ENCODE results near the gene IP6K2. TPM values are rescaled to one million over a fixed set of nuclear protein-coding genes. Genes with fewer than 3 reads are reported as not detected.
"Not testable (repeated sequence)": the region's sequence is repeated elsewhere in the genome, so short reads cannot be mapped to it uniquely, and the experiment has no call there.

IP6K2 gene
- polyA plus RNA-seq, 5 donors, result 204 to 224 (median 221) TPM

DNA sequence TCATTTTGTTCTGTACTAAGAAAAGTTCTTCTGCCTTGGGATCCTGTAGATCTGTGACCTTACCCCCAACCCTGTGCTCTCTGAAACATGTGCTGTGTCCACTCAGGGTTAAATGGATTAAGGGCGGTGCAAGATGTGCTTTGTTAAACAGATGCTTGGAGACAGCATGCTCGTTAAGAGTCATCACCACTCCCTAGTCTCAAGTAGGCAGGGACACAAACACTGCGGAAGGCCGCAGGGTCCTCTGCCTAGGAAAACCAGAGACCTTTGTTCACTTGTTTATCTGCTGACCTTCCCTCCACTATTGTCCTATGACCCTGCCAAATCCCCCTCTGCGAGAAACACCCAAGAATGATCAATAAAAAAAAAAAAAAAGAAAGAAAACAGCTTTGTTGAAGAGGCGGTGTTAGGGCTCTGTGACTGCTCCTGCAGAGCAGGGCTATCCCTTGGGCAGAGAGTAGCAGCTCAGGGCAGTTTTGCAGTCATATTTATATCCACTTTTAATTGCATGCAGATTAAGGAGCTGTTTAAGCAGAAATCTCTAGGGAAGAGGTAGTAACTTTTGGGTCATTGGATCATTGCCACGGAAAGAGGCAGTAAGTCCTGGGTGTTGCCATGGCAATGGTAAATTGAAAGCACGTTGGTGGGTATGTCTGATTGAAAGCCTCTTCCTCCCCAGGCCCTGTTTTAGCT lies 18.2 kb upstream of the IP6K2 start:
- DNase-seq, result not testable (repeated sequence)

DNA sequence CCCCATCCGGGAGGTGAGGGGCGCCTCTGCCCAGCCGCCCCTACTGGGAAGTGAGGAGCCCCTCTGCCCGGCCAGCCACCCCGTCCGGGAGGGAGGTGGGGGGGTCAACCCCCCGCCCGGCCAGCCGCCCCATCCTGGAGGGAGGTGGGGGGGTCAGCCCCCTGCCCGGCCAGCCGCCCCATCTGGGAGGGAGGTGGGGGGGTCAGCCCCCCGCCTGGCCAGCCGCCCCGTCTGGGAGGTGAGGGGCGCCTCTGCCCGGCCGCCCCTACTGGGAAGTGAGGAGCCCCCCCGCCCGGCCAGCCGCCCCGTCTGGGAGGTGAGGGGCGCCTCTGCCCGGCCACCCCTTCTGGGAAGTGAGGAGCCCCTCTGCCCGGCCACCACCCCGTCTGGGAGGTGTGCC lies 17.5 kb upstream of the IP6K2 start:
- not testable (repeated sequence) for DNase-seq

DNA sequence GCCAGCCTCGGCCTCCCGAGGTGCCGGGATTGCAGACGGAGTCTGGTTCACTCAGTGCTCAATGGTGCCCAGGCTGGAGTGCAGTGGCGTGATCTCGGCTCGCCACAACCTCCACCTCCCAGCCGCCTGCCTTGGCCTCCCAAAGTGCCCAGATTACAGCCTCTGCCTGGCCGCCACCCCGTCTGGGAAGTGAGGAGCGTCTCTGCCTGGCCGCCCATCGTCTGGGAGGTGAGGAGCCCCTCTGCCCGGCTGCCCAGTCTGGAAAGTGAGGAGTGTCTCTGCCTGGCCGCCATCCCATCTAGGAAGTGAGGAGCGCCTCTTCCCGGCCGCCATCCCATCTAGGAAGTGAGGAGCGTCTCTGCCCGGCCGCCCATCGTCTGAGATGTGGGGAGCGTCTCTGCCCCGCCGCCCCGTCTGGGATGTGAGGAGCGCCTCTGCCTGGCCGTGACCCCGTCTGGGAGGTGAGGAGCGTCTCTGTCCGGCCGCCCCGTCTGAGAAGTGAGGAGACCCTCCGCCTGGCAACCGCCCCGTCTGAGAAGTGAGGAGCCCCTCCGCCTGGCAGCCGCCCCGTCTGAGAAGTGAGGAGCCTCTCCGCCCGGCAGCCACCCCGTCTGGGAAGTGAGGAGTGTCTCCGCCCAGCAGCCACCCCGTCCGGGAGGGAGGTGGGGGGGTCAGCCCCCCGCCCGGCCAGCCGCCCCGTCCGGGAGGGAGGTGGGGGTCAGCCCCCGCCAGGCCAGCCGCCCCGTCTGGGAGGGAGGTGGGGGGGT lies 16.9 kb upstream of the IP6K2 start:
- DNase-seq, result not testable (repeated sequence)

DNA sequence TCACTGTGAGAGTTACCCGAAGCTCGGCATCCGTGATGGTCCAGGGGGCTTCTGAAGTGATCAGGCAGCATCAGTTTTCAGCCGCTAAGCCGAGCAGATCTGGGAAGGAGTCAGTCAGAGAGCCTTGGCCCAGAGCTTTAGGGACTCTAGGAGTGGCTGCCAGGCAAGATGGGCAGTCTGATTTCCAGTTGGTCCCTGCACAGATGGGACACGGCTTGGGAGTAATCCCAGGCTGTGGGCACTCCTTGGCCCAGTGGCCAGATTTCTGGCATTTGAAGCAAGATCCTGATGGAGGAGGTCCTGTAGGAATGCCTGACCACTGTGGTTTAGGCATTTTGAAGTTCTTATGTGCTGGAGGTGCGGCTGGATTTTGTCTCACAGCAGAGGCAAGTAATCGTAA lies 10.5 kb upstream of the IP6K2 start:
- no peak for DNase-seq

DNA sequence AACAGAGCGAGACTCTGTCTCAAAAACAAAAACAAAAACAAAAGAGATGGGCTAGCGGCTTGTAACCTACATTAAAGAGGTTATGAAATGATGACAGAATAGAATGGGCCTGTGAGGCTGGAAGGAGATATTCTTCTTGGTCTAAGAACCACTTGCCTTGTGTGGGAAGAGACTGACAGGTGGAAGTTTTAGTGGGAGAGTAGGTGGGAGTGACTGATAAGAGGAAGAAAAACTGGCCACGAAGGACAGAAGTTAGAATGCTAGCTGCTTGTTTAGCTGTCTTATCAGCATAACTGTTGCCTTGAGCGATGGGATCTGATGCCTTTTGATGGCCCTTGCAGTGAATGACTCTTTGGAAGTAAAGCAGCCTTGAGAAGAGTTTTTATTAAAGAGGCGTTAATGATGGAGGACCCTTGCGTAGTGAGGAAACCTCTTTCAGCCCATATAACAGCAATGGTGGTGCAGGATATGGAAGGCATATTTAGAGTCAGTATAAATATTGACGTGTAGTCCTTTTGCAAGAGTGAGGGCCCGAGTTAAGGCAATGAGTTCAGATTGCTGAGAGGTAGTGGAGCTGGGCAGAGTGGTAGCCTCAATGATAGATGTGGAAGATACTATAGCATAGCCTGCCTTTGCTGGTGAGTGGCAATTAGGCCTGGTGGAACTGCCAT lies 8.3 kb upstream of the IP6K2 start:
- not testable (repeated sequence) for DNase-seq

DNA sequence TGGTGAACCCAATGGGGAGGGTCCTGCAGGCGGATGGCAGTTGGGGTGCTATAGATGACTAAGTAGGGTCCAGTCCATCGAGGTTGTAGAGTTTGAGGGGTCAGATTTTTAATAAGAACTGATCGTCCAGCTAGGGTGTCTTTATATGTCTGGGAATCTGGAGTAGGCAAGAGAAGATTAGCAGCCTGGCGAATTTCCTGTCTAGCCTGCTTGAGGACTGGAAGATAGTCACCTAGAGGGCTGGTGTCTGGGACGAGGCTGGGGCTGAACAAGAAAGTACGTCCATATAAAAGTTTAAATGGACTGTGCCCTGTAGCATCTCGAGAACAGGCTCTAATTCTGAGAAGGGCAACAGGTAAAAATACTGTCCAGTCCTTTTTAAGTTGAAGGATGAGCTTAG lies 6.7 kb upstream of the IP6K2 start:
- no peak for DNase-seq

DNA sequence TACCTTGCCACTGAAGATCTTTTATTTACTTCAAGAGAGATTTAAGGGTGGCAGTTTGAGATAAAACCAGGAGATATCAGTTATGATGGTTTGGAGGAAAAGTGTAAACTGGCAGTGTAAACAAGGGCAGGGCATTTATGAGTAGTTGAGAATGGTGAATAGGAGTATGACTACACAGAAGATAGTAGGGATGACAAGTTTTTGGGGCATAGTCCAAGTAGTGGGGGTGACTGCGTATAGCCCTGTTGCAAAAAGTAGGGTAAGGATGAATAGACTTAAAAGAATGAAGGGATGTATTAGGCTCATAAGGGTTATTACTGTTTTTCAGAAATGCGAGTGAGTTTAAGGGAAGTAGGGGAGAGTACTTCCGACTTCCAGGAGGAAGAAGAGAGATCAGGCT lies 6.3 kb upstream of the IP6K2 start:
- DNase-seq, result not testable (repeated sequence)

DNA sequence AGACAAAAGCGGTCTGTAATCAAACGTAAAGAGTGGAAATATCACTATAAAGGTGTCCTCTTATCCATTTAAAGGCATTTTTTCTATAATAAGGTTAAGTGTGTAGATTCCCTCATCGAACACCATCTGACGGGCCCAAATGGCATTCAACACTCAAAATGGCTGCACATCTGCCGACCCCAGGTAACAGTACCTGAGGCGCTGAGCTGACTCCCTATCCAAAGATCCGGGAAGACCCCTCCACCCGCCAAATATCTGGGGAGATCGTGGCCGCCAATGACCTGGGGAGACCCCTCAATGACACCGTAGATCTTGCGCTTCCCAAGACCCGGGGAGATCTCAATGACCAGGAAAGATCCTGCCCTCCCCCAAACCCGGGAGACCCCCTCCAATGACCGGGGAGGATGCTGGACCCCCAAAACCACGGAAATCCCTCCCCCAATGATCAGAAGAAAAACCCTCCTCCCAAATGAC lies 476 bp downstream of the IP6K2 start:
- DNase-seq, result peak; percentile 32 to 42

DNA sequence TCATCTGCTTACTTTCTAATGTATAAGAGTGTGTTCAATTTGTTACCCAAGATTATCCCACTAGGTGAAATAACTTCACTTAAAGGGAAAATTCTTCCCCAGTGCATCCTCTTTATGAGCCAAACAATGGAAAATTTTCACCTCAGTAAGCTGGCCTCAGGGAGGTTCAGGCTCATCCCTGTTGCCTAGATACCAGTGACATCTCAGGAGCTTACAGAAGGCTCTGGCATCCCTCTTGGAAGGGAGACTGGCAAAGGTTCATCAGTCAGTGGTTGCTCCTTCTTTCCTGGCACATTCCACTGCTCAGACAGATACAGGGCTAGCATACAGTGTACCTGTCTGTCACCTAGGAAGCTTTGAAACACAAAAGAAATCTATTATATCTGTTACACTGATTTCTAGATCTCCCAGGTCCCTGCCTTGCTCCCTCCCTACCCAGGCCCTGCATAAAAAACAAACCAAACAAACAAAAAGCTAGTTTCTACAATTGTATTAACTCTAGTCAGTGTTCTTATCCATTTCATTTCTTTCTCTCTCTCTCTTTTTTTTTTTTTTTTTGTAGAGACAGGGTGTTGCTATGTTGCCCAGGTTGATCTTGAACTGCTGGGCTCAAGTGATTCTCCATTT lies 1.7 kb downstream of the IP6K2 start:
- no peak for DNase-seq

DNA sequence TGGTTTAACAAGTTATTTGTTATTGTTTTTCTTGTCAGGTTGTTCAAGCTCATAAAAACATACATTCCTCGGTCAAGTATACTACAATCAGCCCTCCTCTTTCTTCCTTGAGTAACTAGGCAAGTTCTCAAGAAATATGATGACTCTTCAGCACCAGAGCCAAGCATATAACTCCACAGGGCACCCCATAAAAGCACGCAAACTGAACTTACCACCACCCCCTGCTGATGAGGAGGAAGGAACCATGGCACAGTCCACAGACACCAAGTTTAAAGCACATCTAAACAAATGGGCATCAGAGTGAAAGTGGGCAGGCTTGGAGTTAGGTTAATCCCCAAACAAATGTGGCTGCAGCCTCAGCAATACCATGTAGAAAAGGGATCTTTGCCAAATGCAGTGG lies 5.3 kb downstream of the IP6K2 start:
- no peak for DNase-seq

DNA sequence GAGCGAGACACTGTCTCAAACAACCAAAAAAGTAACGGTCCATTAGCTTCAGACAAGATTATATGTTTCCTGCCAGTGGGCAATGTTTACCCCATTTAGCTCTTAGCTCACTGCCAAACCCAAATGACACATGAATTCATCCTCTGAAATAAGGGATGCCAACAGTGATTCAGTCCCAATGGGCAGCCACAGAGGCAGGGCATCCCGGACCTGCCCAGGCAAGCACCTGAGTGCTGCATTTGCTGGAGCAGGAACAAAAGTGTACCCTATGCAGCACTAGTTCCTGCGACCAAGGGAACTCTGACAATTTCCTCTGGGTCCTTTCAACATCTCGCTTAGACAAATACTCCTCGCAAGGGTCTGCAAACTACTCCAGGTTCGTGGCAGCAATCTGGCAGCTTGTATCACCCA lies 8.0 kb downstream of the IP6K2 start:
- no peak for DNase-seq

DNA sequence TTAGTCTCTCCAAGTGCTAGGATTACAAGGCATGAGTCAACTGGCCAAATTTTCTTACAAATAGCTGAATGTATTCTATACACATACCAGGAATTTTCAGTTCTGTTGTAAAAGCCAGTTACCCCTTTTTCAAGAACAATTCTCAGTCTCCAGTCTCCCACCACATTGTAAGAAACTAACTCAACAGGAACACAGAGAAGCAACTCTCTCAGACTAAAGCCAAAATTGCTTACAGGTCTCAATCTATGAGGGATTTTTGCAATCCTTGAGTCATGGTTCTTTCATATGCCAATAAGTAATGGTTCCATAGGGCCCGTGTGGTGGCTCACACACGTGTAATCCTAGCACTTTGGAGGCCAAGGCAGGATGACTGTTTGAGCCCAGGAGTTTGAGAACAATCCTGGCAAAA lies 8.5 kb downstream of the IP6K2 start:
- no peak for DNase-seq

DNA sequence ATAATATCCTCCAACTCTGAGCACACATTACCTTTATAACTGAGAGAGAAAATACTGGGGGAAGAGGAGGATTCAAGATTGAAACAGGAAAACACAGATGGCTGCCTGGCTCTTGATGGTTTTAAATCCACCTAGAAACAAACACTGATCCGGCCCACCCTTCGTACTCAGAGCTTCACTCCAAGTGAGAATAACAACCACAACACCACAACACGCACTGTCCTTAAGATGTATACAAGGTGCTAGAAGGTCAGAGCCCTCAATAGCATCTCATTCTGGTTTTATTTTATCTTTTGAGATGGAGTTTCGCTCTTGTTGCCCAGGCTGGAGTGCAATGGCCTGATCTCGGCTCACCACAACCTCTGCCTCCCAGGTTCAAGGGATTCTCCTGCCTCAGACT lies 9.9 kb downstream of the IP6K2 start:
- no peak for DNase-seq

DNA sequence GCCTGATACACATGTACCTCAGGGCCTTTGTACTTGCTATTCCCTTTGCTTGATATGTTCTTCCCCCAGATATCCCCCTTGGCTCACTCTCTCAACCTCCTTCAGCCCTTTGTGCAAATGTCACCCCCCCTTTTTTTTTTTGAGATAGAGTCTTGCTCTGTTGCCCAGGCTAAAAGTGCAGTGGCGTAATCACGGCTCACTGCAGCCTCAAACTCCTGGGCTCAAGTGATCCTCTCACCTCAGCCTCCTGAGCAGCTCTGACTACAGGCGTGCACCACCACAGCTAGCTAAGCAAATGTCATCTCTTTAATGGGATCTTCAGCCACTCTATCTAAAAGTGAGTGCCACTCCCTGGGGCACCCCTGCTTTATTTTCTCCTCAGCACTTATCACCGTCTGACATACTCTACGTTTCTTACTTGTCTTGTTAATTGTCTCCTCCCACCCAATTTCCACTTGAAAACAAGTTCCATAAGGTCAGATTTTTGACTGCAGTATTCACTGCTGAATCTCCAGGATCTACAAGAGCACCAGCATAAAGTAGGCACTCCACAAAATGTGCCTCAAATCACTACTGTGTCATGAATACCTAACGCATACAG lies 14.6 kb downstream of the IP6K2 start:
- DNase-seq, result no peak

DNA sequence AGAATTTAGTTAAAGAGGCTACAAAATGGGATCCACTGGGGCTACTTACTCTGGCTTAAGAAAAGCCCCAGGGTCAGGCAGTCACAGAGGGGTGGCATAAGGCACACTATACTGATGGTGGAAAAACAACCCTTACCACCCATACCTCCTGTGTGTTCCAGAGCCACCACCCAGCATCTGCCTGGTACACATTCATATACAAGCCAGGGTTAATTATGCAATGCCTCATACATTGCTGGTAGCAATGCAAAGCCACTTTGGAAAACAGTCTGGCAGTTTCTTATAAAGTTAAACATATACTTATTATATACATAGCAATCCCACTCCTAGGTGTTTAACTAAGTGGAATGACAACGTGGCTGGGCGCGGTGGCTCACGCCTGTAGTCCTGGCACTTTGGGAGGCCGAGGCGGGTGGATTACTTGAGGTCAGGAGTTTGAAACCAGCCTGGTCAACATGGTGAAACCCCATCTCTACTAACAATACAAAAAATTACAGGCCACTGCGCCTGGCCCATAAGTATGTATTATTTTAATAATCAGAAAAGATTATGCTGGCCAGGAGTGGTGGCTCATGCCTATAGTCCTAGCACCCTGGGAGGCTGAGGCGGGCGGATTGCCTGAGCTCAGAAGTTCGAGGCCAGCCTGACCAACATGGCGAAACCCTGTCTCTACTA lies 16.2 kb downstream of the IP6K2 start:
- DNase-seq, result no peak

DNA sequence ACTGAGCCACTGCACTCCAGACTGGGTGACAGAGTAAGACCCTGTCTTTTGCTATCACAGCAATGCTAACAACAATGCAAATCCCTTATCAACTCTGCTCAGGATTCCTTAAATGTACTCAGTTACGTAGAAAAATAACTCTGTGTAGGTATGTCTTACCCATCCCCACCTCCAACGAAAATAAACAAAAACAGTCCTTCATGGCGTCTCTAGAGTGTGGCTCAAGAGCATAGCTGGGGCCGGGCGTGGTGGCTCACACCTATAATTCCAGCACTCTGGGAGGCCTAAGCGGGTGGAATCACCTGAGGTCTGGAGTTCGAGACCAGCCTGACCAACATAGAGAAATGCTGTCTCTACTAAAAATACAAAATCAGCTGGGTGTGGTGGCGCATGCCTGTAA lies 18.1 kb downstream of the IP6K2 start:
- no peak for DNase-seq

DNA sequence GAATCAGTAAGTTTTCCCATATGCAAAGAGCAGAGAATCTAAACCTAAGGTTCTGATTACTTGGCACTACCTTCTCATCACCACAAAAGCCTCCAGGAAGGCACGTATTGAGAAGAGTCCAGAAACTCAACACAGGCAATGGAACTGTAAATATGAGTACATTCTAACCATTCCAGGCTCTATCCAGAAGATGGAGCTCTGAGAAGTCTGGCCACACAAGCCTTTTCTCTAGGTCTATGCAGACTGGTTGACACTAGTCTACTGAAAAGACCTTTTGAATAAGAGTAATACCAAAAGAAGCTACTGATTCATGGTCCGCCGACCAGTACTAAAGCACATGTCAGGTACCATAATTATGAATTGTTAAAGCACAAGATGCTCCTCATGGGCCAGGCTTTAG lies 19.1 kb downstream of the IP6K2 start:
- no peak for DNase-seq

DNA sequence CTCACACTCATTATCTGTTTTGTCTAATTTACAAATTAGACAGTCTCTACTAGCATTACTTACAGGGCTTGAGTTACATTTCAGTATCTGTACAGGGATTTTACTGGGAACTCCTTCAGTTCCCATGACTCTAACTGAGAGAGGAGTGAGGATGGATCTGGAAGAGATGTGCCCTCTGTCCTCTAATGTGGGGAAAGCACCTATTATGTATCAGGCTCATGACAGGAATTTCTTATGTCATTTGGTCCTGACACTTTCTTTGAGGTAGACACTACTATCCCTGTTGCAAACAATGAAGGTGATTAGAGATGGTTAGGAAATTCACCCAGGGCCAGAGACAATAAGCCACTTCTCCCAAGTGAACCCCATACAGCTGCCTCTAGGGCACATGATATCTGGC lies 20.4 kb downstream of the IP6K2 start:
- DNase-seq, result no peak

DNA sequence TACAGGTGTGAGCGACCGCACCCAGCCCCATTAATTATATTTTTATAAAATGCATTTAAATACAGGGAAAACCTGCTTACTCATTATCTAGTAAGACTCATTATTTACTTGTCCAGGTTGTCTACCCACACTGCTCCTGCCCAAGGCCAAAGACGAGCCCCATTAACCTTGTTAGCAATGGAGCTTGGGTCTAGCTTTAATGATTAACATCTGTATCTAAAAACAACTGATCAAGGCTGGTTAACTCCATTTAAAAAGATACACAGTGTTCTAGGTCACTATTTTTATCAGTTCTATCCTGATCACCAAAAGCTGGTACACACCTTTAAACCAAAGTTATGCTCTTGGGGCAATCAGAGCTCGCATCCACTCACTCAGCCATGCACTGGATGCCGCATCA lies 20.9 kb downstream of the IP6K2 start:
- no peak for DNase-seq

DNA sequence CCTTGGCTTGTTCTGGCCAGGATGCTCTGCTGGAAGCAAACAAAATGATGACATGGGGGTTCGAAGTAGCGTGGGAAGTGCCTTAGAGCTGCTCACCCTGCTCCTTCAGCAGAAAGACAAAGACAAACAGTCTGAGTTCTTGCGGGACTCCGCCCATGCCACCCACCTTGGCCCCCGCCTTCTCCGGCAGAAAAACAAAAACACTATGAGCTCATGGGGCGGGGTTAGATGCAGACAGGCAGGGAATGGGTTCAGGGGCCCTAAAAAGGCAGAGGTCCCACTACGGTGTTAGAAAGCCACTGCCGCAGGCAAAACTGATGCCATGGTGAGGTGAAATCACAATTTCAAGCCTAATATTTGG lies 21.6 kb downstream of the IP6K2 start:
- DNase-seq, result no peak

DNA sequence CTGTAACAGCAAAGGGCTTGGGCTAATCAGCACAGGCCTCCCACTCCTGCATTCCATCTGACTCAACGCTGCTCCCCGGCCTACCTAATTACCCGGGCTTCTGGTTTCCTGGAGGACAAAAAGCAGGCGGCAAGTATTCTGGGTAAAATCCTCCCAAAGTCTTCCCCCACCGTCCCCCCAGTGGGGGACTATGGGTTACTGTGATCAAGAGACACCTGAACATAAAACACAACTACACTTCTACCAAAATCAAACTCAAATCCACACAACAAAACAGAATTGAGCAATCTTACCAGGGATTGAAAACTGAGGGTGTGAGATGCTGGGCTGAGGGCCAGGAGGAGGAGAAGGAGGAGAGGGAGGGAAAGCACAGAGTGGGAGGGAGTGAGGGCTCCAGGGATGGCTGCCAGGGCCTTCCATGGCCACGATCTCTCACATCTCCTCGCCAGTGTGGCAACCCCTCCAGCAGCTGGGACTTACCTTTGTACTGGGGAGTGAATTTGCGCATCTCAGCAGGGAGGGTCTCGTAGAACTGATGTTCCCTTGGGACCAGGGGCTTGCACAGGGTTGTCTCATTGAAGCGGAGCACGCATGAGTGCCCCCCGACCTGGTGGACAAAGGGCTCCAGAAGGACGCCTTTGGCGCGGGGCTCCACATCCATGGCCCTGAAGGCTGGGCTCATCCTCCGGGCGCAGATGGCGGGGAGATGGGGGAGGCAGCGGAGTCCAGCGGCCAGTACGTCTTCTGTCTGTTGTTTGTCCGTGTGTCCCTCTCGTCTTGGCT lies 22.2 kb downstream of the IP6K2 start:
- DNase-seq, result peak; percentile 77
